OCI-LY3 (cell line): Measurements from ENCODE around the gene AP1G1.
"Not testable (repeated sequence)": the region's sequence is repeated elsewhere in the genome, so short reads cannot be mapped to it uniquely, and the experiment has no call there.

Source experiments
- H2AFZ ChIP-seq: fragments of 200-600, 300-600 bp; shearing (Covaris generic); 2 replicates; pipeline ENCODE4 v1.6.0; 2014; ENCODE audit warnings: antibody characterized with exemption, low read depth, low read length
- H3K27ac ChIP-seq: fragments of 200-600, 300-600 bp; sonication (generic); 2 replicates; pipeline ENCODE4 v1.5.1; 2014; ENCODE audit warnings: mild to moderate bottlenecking, low read length, moderate library complexity, mixed read lengths
- H3K27me3 ChIP-seq: fragments of 200-600, 300-600 bp; sonication (generic); 2 replicates; pipeline ENCODE4 v1.6.1; 2014; ENCODE audit warnings: low read depth, low read length, mixed read lengths
- H3K36me3 ChIP-seq: fragments of 200-600, 300-600 bp; sonication (generic); replicated peaks from 2 replicates; pipeline ENCODE3; 2014; ENCODE audit warnings: low read depth, low read length, mixed read lengths
- H3K4me1 ChIP-seq: fragments of 300-600, 200-600 bp; sonication (generic); 2 replicates; pipeline ENCODE4 v1.6.1; 2014; ENCODE audit warnings: low read length, mixed read lengths
- H3K4me2 ChIP-seq: fragments of 200-600, 300-600 bp; sonication (generic); 2 replicates; pipeline ENCODE4 v1.6.1; 2014; ENCODE audit warnings: low read length, mixed read lengths
- H3K4me3 ChIP-seq: fragments of 300-600, 200-600 bp; sonication (generic); 2 replicates; pipeline ENCODE4 v1.5.1; 2014; ENCODE audit warnings: antibody characterized with exemption, mild to moderate bottlenecking, low read length, moderate library complexity
- H3K79me2 ChIP-seq: fragments of 300-600, 200-600 bp; shearing (Covaris generic); 2 replicates; pipeline ENCODE4 v1.6.1; 2014; ENCODE audit warnings: mild to moderate bottlenecking, low read length, mixed read lengths
- H3K9ac ChIP-seq: fragments of 300-600, 200-600 bp; shearing (Covaris generic); 2 replicates; pipeline ENCODE4 v1.6.0; 2014; ENCODE audit warnings: mild to moderate bottlenecking, low read length, moderate library complexity
- H3K9me3 ChIP-seq: fragments of 200-600, 300-600 bp; shearing (Covaris generic); 2 replicates; pipeline ENCODE4 v1.6.1; 2014; ENCODE audit warnings: low read length, mixed read lengths; ENCODE audit not compliant: insufficient read depth
- H4K20me1 ChIP-seq: fragments of 200-600, 300-600 bp; sonication (generic); 2 replicates; pipeline ENCODE4 v1.6.1; 2016; ENCODE audit warnings: low read length, mixed read lengths; ENCODE audit not compliant: insufficient read depth
- CTCF ChIP-seq: fragments of 200-600, 300-600 bp; sonication (generic); IDR thresholded peaks from 2 replicates; pipeline ENCODE4 v1.5.1; 2014; ENCODE audit warnings: antibody characterized with exemption, low read length, low read depth
- EZH2phosphoT487 ChIP-seq: fragments of 200-600 bp; shearing (Covaris generic); IDR thresholded peaks from 2 replicates; pipeline ENCODE4 v1.6.1; 2018; ENCODE audit warnings: antibody characterized with exemption, mixed run types, low read depth

The AP1G1 gene

GRCh38 chr16:71843572-71843971 lies 34.9 kb upstream of the AP1G1 start:
- Histone ChIP-seq H3K36me3 (peaks cover 8% of the 10 kb centered on the region), H3K79me2 (peaks cover 25% of the 10 kb centered on the region), H3K27me3 (no peaks in the 10 kb centered on the region), H2AFZ (no peak overlapping the region), H3K27ac (0 out of 2 replicates have a peak overlapping the region, but pooled peaks have one; percentile 5), H3K9ac (no peak overlapping the region), H4K20me1 (peaks cover 15% of the 10 kb centered on the region), H3K4me1 (peaks cover 39% of the 10 kb centered on the region), H3K9me3 (no peaks in the 10 kb centered on the region), H3K4me3 (no peak overlapping the region), H3K4me2 (no peak overlapping the region)
- TF ChIP-seq CTCF (no peak), EZH2phosphoT487 (no peak)

GRCh38 chr16:71840052-71840451 lies 31.4 kb upstream of the AP1G1 start:
- H3K4me1 ChIP-seq, result peaks cover 28% of the 10 kb centered on the region
- no peak overlapping the region for H2AFZ ChIP-seq
- TF ChIP-seq EZH2phosphoT487 (no peak), CTCF (no peak)
- H4K20me1 ChIP-seq, result no peaks in the 10 kb centered on the region
- no peaks in the 10 kb centered on the region for H3K36me3 ChIP-seq
- H3K27me3 ChIP-seq, result no peaks in the 10 kb centered on the region
- H3K9me3 ChIP-seq, result no peaks in the 10 kb centered on the region
- no peak overlapping the region for H3K9ac ChIP-seq
- no peak overlapping the region for H3K27ac ChIP-seq
- no peak overlapping the region for H3K4me3 ChIP-seq
- H3K4me2 ChIP-seq, result no peak overlapping the region
- H3K79me2 ChIP-seq, result no peaks in the 10 kb centered on the region

- H2AFZ ChIP-seq, result no peak overlapping the region
Observed at GRCh38 chr16:71837150-71837549, 28.5 kb upstream of the AP1G1 start.

GRCh38 chr16:71834291-71834690 lies 25.7 kb upstream of the AP1G1 start:
- Histone ChIP-seq H3K9me3 (no peaks in the 10 kb centered on the region), H3K36me3 (no peaks in the 10 kb centered on the region), H3K4me2 (no peak overlapping the region), H3K4me1 (peaks cover 19% of the 10 kb centered on the region), H3K4me3 (no peak overlapping the region), H2AFZ (no peak overlapping the region), H3K79me2 (no peaks in the 10 kb centered on the region), H3K27me3 (no peaks in the 10 kb centered on the region), H3K27ac (no peak overlapping the region), H3K9ac (no peak overlapping the region), H4K20me1 (no peaks in the 10 kb centered on the region)
- TF ChIP-seq CTCF, result no peak
- no peak for TF ChIP-seq EZH2phosphoT487

More at GRCh38 chr16:71837150-71837549, 28.5 kb upstream of the AP1G1 start:
- Histone ChIP-seq H3K4me3 (no peak overlapping the region), H4K20me1 (no peaks in the 10 kb centered on the region), H3K9me3 (no peaks in the 10 kb centered on the region), H3K79me2 (no peaks in the 10 kb centered on the region), H3K27me3 (no peaks in the 10 kb centered on the region), H3K4me1 (peaks cover 11% of the 10 kb centered on the region), H3K36me3 (no peaks in the 10 kb centered on the region), H3K27ac (no peak overlapping the region), H3K4me2 (no peak overlapping the region), H3K9ac (no peak overlapping the region)
- TF ChIP-seq CTCF (no peak), EZH2phosphoT487 (no peak)

- H3K27ac ChIP-seq, H3K79me2 ChIP-seq, H3K4me2 ChIP-seq, H4K20me1 ChIP-seq, H3K4me3 ChIP-seq, H3K27me3 ChIP-seq, H3K36me3 ChIP-seq, H3K9me3 ChIP-seq, H2AFZ ChIP-seq, H3K9ac ChIP-seq: not testable (repeated sequence)
- peaks cover 19% of the 10 kb centered on the region for H3K4me1 ChIP-seq
Observed at GRCh38 chr16:71832112-71832511, 23.5 kb upstream of the AP1G1 start.

GRCh38 chr16:71831698-71832097 lies 23.1 kb upstream of the AP1G1 start:
- H3K27ac ChIP-seq, H3K9ac ChIP-seq, H2AFZ ChIP-seq, H3K36me3 ChIP-seq, H3K27me3 ChIP-seq, H3K79me2 ChIP-seq, H3K9me3 ChIP-seq, H3K4me2 ChIP-seq, H4K20me1 ChIP-seq, H3K4me3 ChIP-seq: not testable (repeated sequence)
- peaks cover 19% of the 10 kb centered on the region for H3K4me1 ChIP-seq
